ES-I3 (cell line): ENCODE results near the gene ARMC7.
"Not testable (repeated sequence)": the region's sequence is repeated elsewhere in the genome, so short reads cannot be mapped to it uniquely, and the experiment has no call there.

Experiments used
- H3K36me3 ChIP-seq: 2 replicates; pipeline ENCODE4 v1.6.1; 2013; ENCODE audit warnings: mild to moderate bottlenecking, low read length, control low read depth, moderate library complexity; ENCODE audit not compliant: insufficient read depth
- H3K4me1 ChIP-seq: 2 replicates; pipeline ENCODE4 v1.6.1; 2013; ENCODE audit warnings: mild to moderate bottlenecking, control low read depth, low read length; ENCODE audit not compliant: insufficient read depth
- H3K9ac ChIP-seq: 2 replicates; pipeline ENCODE4 v1.6.1; 2013; ENCODE audit warnings: low read depth, mild to moderate bottlenecking, low read length, moderate library complexity
- H3K9me3 ChIP-seq: 2 replicates; pipeline ENCODE4 v1.6.1; 2013; ENCODE audit warnings: mild to moderate bottlenecking, low read length, moderate library complexity; ENCODE audit not compliant: control insufficient read depth, insufficient read depth

ARMC7 gene

GRCh38 chr17:75118307-75118706 lies 8.5 kb downstream of the ARMC7 start:
- Histone ChIP-seq H3K9ac (no peak overlapping the region), H3K36me3 (no peaks in the 10 kb centered on the region; the same call in 1 of the 2 replicates), H3K4me1 (peaks cover 4% of the 10 kb centered on the region; the same call in 1 of the 2 replicates), H3K9me3 (no peaks in the 10 kb centered on the region)

DNA sequence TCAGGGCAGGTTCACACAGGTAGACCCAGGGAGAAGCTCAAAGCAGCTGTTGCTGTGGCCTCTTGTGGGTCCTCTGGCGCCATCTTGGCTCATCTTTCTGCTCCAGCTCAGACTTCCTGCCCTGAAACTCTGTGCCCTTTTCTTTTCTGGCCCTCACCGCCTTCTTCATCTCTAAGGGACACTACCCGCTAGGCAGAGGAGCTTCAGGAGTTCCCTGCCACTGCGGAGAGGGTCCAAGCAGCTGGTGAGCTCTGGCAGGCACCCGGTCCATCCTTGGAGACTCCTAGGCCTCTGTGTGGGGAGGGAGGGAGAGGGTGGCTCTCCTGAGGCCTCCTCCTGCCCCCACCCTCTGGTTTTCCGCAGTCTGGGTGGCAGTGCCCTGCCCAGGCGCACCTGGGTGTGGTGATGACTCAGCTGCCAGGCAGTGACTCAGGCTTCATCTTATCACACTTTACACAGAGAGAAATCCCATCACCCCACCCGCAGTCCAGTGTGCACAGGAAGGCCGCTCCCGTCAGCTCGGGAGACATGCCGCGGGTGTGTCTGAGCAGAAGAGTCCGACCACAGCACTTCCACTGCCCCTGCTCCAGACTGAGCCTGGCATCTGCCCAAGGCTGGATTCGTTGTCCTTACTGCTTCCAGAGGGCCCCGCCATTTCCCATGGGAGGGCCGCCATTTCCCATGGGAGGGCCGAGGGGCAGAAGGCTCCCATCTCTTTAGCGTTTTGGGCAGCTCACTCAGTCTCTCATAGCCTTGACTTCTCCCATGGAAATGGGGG lies 14.5 kb downstream of the ARMC7 start:
- no peaks in the 10 kb centered on the region for H3K4me1 ChIP-seq
- H3K9ac ChIP-seq, result no peak overlapping the region
- no peaks in the 10 kb centered on the region for H3K9me3 ChIP-seq
- H3K36me3 ChIP-seq, result no peaks in the 10 kb centered on the region

- Histone ChIP-seq H3K4me1 (no peaks in the 10 kb centered on the region), H3K9me3 (no peaks in the 10 kb centered on the region), H3K9ac (no peak overlapping the region), H3K36me3 (peaks cover 2% of the 10 kb centered on the region; the same call in 1 of the 2 replicates)
These were observed 15.0 kb downstream of the ARMC7 start for GRCh38 chr17:75124819-75125162.

DNA sequence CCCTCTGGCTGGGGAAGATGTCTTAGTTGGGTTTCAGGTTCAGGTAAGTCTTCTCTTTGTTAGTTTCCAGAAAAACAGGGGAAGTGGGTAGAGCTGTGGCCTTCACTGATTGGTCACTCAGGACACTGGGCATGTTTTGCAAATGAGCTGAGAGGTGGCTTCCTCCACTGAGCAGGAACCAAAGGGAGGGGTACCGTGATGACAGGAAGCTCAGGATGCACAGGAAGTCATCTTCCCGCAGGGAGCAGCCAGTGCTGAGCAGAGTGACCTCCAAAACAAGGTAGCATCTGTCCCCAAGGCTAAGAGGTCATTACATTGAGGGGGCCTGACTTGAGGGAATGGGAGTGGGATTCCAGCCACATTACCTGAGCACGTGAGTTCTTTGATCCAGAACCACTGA lies 16.2 kb downstream of the ARMC7 start:
- H3K36me3 ChIP-seq, result peaks cover 4% of the 10 kb centered on the region; the same call in 1 of the 2 replicates
- H3K9ac ChIP-seq, result no peak overlapping the region
- H3K4me1 ChIP-seq, result no peaks in the 10 kb centered on the region
- H3K9me3 ChIP-seq, result no peaks in the 10 kb centered on the region

DNA sequence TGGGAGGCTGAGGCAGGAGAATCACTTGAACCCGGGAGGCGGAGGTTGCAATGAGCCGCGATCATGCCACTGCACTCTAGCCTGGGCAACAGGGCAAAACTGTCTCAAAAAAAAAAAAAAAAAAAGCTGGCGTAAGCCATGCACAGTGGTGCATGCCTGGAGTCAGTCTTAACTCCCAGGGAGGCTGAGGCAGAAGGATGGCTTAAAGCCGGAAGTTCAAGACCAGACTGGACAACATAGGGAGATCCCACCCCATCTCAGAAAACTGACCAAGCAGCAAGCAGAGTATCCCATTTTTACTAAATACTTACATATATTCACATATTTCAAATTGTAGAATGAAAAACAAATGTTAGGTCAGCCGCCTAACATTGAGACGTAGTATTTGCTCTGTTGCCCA lies 17.2 kb downstream of the ARMC7 start:
- H3K9me3 ChIP-seq, result no peaks in the 10 kb centered on the region
- no peaks in the 10 kb centered on the region for H3K4me1 ChIP-seq
- peaks cover 4% of the 10 kb centered on the region; the same call in 1 of the 2 replicates for H3K36me3 ChIP-seq
- H3K9ac ChIP-seq, result no peak overlapping the region

GRCh38 chr17:75127936-75128335 lies 18.2 kb downstream of the ARMC7 start:
- not testable (repeated sequence) for H3K4me1 ChIP-seq, H3K36me3 ChIP-seq, H3K9ac ChIP-seq, H3K9me3 ChIP-seq

DNA sequence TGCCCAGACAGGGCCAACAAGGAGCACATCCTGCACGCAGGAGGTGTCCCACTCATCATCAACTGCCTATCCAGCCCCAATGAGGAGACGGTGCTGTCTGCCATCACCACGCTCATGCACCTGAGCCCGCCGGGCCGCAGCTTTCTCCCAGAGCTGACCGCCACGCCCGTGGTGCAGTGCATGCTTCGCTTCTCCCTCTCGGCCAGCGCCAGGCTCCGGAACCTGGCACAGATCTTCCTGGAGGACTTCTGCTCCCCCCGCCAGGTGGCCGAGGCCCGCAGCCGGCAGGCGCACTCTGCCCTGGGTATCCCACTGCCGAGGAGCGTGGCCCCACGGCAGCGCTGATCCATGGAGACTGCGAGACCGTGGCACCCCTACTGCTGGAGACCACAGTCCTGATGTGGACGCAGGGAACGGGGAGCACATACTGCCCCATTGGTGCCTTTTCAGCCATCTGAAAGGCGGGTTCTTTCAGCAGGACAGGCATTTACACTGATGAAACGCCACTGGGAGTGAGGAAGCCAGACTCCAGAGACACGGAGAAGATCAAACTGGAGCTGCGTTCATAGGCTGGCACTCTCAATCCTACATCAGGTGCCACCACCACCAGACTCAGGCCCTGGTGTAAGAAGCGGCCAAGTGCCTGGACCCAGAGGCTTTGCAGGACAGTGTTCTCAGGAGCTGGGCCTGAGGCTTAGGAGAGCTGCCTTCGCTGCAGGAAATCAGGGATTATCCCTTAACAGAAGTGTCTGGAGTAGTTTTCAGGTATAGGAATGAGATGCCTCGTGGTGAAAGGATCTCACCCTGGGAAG lies 19.1 kb downstream of the ARMC7 start:
- Histone ChIP-seq H3K4me1 (no peaks in the 10 kb centered on the region), H3K9me3 (no peaks in the 10 kb centered on the region), H3K9ac (no peak overlapping the region), H3K36me3 (peaks cover 4% of the 10 kb centered on the region; the same call in 1 of the 2 replicates)

- Histone ChIP-seq H3K9ac (no peak overlapping the region), H3K9me3 (no peaks in the 10 kb centered on the region), H3K4me1 (no peaks in the 10 kb centered on the region; the same call in 1 of the 2 replicates), H3K36me3 (peaks cover 4% of the 10 kb centered on the region; the same call in 1 of the 2 replicates)
These were observed 19.8 kb downstream of the ARMC7 start for GRCh38 chr17:75129576-75129975.

- Histone ChIP-seq H3K9ac (peak overlapping the region; percentile 95; the same call in 1 of the 2 replicates), H3K36me3 (peaks cover 5% of the 10 kb centered on the region), H3K9me3 (no peaks in the 10 kb centered on the region), H3K4me1 (no peaks in the 10 kb centered on the region; the same call in 1 of the 2 replicates)
These were observed 20.4 kb downstream of the ARMC7 start for GRCh38 chr17:75130059-75130631.

GRCh38 chr17:75130632-75131277 lies 21.0 kb downstream of the ARMC7 start:
- peak overlapping the region; percentile 95 for H3K9ac ChIP-seq
- H3K9me3 ChIP-seq, result no peaks in the 10 kb centered on the region
- H3K36me3 ChIP-seq, result peaks cover 11% of the 10 kb centered on the region
- H3K4me1 ChIP-seq, result no peaks in the 10 kb centered on the region; the same call in 1 of the 2 replicates

- Histone ChIP-seq H3K9ac (peak within 1 kb of the TSS; percentile 95), H3K4me1 (no peaks in the 10 kb centered on the region; the same call in 1 of the 2 replicates), H3K9me3 (no peaks in the 10 kb centered on the region), H3K36me3 (peaks cover 18% of the 10 kb centered on the region)
These were observed 21.7 kb downstream of the ARMC7 start, which contains the start of gene NT5C for GRCh38 chr17:75131278-75132017. NT5C (minus strand) TSS chr17:75131742; CDS start chr17:75131707, 35 bp downstream.

GRCh38 chr17:75132018-75133000 lies 22.5 kb downstream of the ARMC7 start:
- H3K9ac ChIP-seq, result peak overlapping the region; percentile 95
- not testable (repeated sequence) for H3K9me3 ChIP-seq, H3K4me1 ChIP-seq
- peaks cover 21% of the 10 kb centered on the region for H3K36me3 ChIP-seq

DNA sequence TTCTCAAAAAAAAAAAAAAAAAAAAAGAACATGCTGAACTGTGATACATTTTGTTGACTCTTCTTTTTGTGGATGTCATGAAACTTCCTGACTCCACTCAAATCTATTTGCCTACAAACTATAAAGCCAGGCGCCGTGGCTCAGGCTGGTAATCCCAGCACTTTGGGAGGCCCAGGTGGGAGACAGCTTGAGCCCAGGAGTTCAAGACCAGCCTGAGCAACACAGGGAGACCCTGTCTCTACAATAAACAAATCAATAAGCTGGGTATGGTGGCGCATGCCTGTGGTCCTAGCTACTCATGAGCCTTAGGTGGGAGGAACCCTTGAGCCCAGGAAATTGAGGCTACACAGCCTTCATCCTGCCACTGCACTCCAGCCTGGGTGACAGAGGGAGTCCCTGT lies 23.2 kb downstream of the ARMC7 start:
- Histone ChIP-seq H3K36me3 (peaks cover 21% of the 10 kb centered on the region), H3K9me3 (no peaks in the 10 kb centered on the region), H3K9ac (no peak overlapping the region), H3K4me1 (no peaks in the 10 kb centered on the region; the same call in 1 of the 2 replicates)
